Heart left ventricle (tissue), 13 donors: ENCODE data around the gene NDOR1.

Source experiments
- CTCF ChIP-seq, 12 donors: fragments of 200-600 bp; sonication (generic) in 4 of 12; IDR thresholded peaks; one replicate each; pipeline versions ENCODE4 v1.5.0 to v1.8.0; 2018 to 2022; ENCODE audit warnings: antibody characterized with exemption in 12 of 12, mild to moderate bottlenecking in 5 of 12
- POLR2A ChIP-seq, 2 donors: fragments of 450-650 bp; IDR thresholded peaks; one replicate each; pipeline ENCODE4 v1.6.1; 2017; ENCODE audit warnings: antibody characterized with exemption in 2 of 2, mild to moderate bottlenecking in 2 of 2, moderate library complexity in 2 of 2
- donor health status: ischemic (EF 13 %, LVEDD 7.1; RV severe dilation, severe dysfunction).
- donor health status: DM: no; HTN: yes; CAD: no.
- donor health status: DM: no; HTN: no; CAD: no.
- donor health status: ischemic (EF 25% LVEDD 6.9; RV normal size, moderate dysfunction).
- donor health status: ischemic (EF 25% LVEDD 5.7; RV mildly dilated, moderate dysfunction).
- donor health status: ischemic (EF 35%, LVEDD 5.7; RV mildly dilated, moderate dysfunction).
- donor health status: nonischemic (EF 11% LVEDD 7.7; RV severe dilation, severe dysfunction).
- donor health status: DM: yes; HTN: yes; CAD: no.
- donor health status: PGD.
- donor health status: ischemic (EF 29% LVEDD 5.4; RV normal size, mild dysfunction).
- donor health status: nonischemic (EF 23%, LVEDD 6.1; RV moderate dilation, normal function).

GRCh38 chr9:137180491-137180890 is 25.0 kb upstream of the NDOR1 start:
- TF ChIP-seq CTCF (IDR thresholded peaks at IDR 0.05) (no peak), POLR2A (IDR thresholded peaks at IDR 0.05) (no peak)
